Mesodermal cell (in vitro differentiated cells): Measurements from ENCODE around the gene HLA-DOB.

Experiments used
- H3K27ac ChIP-seq: 2 replicates; pipeline ENCODE4 v1.7.0; 2013; ENCODE audit warnings: mild to moderate bottlenecking, low read depth, low read length, moderate library complexity; ENCODE audit not compliant: severe bottlenecking
- H3K36me3 ChIP-seq: 2 replicates; pipeline ENCODE4 v1.7.1; 2013; ENCODE audit warnings: mild to moderate bottlenecking, low read length, moderate library complexity; ENCODE audit not compliant: control insufficient read depth, insufficient read depth
- H3K4me1 ChIP-seq: one replicate; pipeline ENCODE4 v1.7.1; 2013; ENCODE audit warnings: mild to moderate bottlenecking, low read length; ENCODE audit not compliant: insufficient read depth, control insufficient read depth, poor library complexity, severe bottlenecking
- H3K4me3 ChIP-seq: 2 replicates; pipeline ENCODE4 v1.7.0; 2013; ENCODE audit warnings: low read length, control low read depth, mild to moderate bottlenecking; ENCODE audit not compliant: insufficient read depth, poor library complexity, severe bottlenecking; ENCODE audit errors: extremely low read depth
- H3K9me3 ChIP-seq: 2 replicates; pipeline ENCODE4 v1.7.1; 2013; ENCODE audit warnings: mild to moderate bottlenecking, low read length, moderate library complexity; ENCODE audit not compliant: control insufficient read depth
- WGBS, 2 experiments: methylation state at CpG; one replicate each; pipeline ENCODE4 v1.1.5; 2013; ENCODE audit warnings: missing lambda C conversion rate in 2 of 2; ENCODE audit not compliant: insufficient coverage in 2 of 2; 5-methylcytosine and 5-hydroxymethylcytosine counted together

The HLA-DOB gene

DNA sequence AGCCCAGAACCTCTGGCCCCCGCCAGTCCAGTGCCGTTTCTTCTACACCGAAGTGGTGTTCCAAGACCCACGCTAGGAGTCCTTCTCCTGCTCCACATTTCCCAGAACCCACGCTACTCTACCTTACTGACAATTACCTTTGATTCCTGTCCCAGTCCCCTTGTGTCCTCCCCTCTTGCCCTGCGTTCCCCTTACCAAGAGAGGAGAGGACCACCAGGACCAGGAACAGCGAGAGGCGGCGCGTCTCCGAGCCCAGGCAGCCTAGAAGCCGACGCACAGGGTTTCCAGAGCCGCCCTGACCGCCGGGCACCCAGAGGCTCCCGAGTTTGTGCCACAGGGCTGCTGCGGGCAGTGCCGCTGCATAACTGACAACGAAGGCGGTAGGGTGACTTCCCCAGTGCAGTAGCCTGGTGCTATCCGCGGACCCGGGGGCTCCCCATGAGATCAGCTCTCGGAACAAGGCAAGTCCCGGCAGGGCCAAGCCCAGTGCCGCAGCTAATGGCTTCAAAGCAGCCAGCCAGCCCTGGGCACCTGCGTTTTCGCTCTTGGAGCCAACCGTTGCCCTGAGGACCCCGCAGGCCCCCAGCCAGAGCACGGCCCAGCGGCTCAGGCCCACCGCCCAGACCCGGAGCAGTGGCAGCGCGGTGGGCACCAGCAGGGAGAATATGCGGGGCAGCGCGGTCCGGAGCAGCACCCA lies 36.2 kb upstream of the HLA-DOB start:
- H3K27ac ChIP-seq = no peak overlapping the region
- peak overlapping the region; percentile 48 for H3K4me3 ChIP-seq
- no peaks in the 10 kb centered on the region for H3K36me3 ChIP-seq
- 2 to 4% methylated on average over 33 to 36 of the region's 41 CpGs for WGBS, 2 experiments
- H3K9me3 ChIP-seq = no peaks in the 10 kb centered on the region
- H3K4me1 ChIP-seq = peaks cover 5% of the 10 kb centered on the region

DNA sequence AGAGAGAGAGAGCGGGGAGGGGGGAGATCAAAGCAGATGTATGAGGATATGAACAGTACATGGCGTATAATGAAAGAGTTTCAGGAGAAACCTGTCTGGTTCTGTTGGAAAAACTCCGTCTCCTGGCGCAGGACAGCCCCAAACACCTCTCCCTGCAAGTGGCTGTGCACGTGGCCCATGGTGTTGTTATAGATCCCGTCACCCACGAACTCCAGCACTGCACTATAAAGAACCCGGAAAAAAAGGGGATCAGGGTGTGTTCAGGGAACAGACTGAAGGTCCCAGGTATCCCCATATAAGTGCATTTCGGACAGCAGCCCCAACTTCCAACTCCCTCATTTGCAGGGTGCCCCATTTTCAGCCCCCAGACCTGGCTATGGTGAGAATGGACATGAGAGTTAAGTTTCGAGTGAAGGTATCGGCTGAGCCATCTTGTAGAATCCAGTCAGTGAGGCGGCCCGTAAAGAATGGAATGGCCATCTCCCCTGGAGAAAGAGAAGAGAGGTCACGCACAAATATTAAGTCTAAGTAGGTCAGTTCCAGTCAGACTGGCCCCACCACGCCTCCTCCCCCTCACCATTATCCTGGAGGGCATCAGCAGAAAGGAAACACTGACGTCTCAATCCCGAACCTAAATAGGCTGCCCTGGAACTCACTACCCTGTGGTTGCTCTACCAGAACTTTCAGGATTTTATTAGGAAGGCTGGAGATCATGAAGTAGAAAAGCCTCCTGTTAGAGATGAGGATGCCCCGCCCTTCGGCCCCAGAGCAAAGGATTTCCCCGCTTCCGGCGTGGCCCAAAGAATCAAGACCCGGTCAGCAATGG lies 35.4 kb upstream of the HLA-DOB start:
- peaks cover 5% of the 10 kb centered on the region for H3K4me1 ChIP-seq
- H3K4me3 ChIP-seq = no peak overlapping the region
- WGBS, 2 experiments = 62 to 65% methylated on average over 14 to 19 of the region's 23 CpGs
- H3K9me3 ChIP-seq = no peaks in the 10 kb centered on the region
- no peaks in the 10 kb centered on the region for H3K36me3 ChIP-seq
- no peak overlapping the region for H3K27ac ChIP-seq

GRCh38 chr6:32851025-32851424 lies 34.2 kb upstream of the HLA-DOB start:
- 73 to 96% methylated on average over 2 to 3 of the region's 4 CpGs for WGBS, 2 experiments
- Histone ChIP-seq H3K36me3 (no peaks in the 10 kb centered on the region), H3K4me3 (no peak overlapping the region), H3K4me1 (peaks cover 5% of the 10 kb centered on the region), H3K9me3 (no peaks in the 10 kb centered on the region), H3K27ac (no peak overlapping the region)

- no peaks in the 10 kb centered on the region for H3K9me3 ChIP-seq
- peaks cover 4% of the 10 kb centered on the region for H3K4me1 ChIP-seq
- 74 to 84% methylated on average over 3 to 5 of the region's 6 CpGs for WGBS, 2 experiments
- no peaks in the 10 kb centered on the region for H3K36me3 ChIP-seq
- H3K27ac ChIP-seq = no peak overlapping the region
- no peak overlapping the region for H3K4me3 ChIP-seq
Measured at GRCh38 chr6:32849126-32849525, 32.3 kb upstream of the HLA-DOB start.

DNA sequence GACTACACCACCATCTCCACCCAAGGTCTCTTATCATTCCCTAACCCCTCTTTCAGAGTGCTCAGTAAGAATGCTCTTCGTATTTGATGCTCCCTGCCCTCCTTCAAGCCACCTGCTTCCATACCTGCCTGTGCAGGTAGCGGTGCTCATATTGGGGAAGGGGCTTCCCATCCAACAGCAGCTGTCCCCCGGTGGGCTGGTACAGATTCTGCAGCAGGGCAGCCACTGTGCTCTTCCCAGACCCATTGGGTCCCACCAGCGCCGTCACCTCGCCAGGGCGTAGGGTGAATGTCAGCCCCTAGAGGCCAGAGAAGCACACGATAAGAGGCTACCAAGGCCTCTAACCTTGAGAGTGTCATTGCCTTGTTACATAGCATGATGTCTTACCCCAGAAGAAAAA lies 31.0 kb upstream of the HLA-DOB start:
- Histone ChIP-seq H3K4me1 (peaks cover 9% of the 10 kb centered on the region), H3K9me3 (no peaks in the 10 kb centered on the region), H3K4me3 (no peak overlapping the region), H3K27ac (no peak overlapping the region), H3K36me3 (no peaks in the 10 kb centered on the region)
- WGBS, 2 experiments = 82% methylated on average over 7 to 8 of the region's 8 CpGs

- no peak overlapping the region for H3K4me3 ChIP-seq
- no peaks in the 10 kb centered on the region for H3K9me3 ChIP-seq
- no peaks in the 10 kb centered on the region for H3K36me3 ChIP-seq
- WGBS, 2 experiments = 80 to 88% methylated on average over 6 of the region's 10 CpGs
- H3K27ac ChIP-seq = no peak overlapping the region
- peaks cover 9% of the 10 kb centered on the region for H3K4me1 ChIP-seq
Measured at GRCh38 chr6:32847004-32847403, 30.2 kb upstream of the HLA-DOB start.

GRCh38 chr6:32845384-32845884 lies 28.6 kb upstream of the HLA-DOB start:
- no peak overlapping the region for H3K27ac ChIP-seq
- 85 to 91% methylated on average over 5 to 8 of the region's 10 CpGs for WGBS, 2 experiments
- no peaks in the 10 kb centered on the region for H3K9me3 ChIP-seq
- H3K36me3 ChIP-seq = no peaks in the 10 kb centered on the region
- H3K4me3 ChIP-seq = no peak overlapping the region
- H3K4me1 ChIP-seq = peaks cover 9% of the 10 kb centered on the region

DNA sequence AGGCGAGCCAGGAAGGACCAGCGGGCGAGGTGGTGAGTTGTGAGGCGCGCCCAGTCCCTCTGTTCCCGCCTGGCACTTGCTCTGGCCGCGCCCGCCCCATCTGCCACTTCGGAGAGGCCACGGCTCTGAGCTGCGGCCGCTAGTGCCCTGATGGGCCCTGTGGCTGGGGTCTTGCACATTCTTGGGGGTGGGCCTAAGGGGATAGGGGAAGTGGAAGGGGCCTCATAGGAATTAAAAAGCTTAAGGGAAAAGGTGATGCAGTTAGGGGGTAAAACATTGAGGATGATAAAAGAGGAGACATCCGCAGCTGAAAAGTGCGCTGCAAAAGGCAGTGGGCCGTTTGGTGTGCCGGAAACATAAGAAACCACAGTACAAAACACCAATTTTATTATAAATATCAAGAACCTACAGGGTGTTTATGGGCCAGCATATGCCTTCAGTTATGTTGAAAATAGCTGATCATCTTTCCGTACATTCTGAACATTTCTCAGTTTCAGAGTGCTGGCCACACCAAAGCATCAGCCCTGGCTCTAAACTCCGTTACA lies 28.1 kb upstream of the HLA-DOB start:
- Histone ChIP-seq H3K27ac (no peak overlapping the region), H3K36me3 (no peaks in the 10 kb centered on the region), H3K9me3 (no peaks in the 10 kb centered on the region), H3K4me3 (no peak overlapping the region), H3K4me1 (peaks cover 9% of the 10 kb centered on the region)
- WGBS, 2 experiments = 48 to 62% methylated on average over 3 to 5 of the region's 19 CpGs

- Histone ChIP-seq H3K9me3 (no peaks in the 10 kb centered on the region), H3K36me3 (no peaks in the 10 kb centered on the region), H3K4me3 (peak within 1 kb of the TSS; percentile 34), H3K27ac (no peak within 1 kb of the TSS), H3K4me1 (peaks cover 9% of the 10 kb centered on the region)
- 2 to 4% methylated on average over 31 to 32 of the region's 40 CpGs for WGBS, 2 experiments
Measured at GRCh38 chr6:32843979-32844838, 27.4 kb upstream of the HLA-DOB start, which contains the start of gene PSMB8. TSS of gene PSMB8 (minus strand) at chr6:32844047. CDS start at chr6:32843996, 51 bp downstream.

DNA sequence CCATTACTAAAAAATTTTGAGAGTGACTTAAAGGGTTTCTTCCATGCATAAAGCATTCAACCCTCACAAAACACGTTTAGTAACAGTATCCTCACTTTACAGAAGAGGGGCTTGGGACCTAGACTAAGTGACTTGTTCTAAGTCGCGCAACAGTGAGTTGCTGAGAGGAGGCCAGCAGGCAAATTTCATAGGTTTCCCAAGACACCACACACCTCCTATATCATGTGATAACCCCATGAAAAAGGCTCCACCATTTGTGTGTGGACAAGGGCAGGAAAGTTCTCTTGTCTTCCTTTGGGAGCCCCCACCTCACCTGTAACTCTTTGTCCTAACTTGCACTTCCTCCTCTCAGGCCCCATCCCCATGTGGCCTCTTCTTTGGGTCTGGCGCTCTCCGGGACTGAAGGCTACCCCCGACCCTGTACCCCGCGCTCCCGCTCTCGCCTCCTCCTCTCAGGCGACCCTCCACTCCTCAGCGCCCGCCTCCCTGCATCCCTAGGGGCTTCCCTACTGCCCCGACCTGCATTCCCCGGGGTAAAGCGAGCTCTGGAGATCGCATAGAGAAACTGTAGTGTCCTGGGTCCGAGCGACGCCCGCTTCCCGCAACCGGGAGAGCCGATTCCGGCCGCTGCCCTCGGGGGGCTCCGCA lies 26.7 kb upstream of the HLA-DOB start:
- peaks cover 9% of the 10 kb centered on the region for H3K4me1 ChIP-seq
- H3K4me3 ChIP-seq = peak overlapping the region; percentile 34
- no peak overlapping the region for H3K27ac ChIP-seq
- H3K9me3 ChIP-seq = no peaks in the 10 kb centered on the region
- H3K36me3 ChIP-seq = no peaks in the 10 kb centered on the region
- 2 to 14% methylated on average over 15 to 26 of the region's 28 CpGs for WGBS, 2 experiments
